Stimulated activated CD4-positive, alpha-beta T cell treated with anti-CD3 and anti-CD28 coated beads, Interleukin-1b, Interleukin-23, amount 100 ng/mL, for 4 hours (primary cell): ENCODE results near the gene PLXDC1.

Experiments
- DNase-seq, 2 donors: peaks; one replicate each; pipeline ENCODE4 v3.0.0-alpha.2; 2020; ENCODE audit warnings: low read depth in 2 of 2

PLXDC1 gene

GRCh38 chr17:39014795-39015545 is 136.5 kb downstream of the PLXDC1 start:
- no peak for DNase-seq

- DNase-seq: no peak
Measured at GRCh38 chr17:39014044-39014794, 137.2 kb downstream of the PLXDC1 start.
